HG03175 (cell line): ENCODE results near the gene PPA2.

Experiments used
- ATAC-seq: cut with Tn5 transposase; IDR thresholded peaks from one replicate; pipeline ENCODE4 v1.9.1; 2021; ENCODE audit warnings: mild to moderate bottlenecking, moderate library complexity; ENCODE audit not compliant: unreplicated experiment

PPA2 gene

GRCh38 chr4:105327956-105328355 lies 145.9 kb downstream of the PPA2 start:
- no peak for ATAC-seq

- no peak for ATAC-seq
Observed at GRCh38 chr4:105327222-105327621, 146.6 kb downstream of the PPA2 start.
